Measurements from ENCODE around the gene WDR90. TPM values are rescaled to one million over a fixed set of nuclear protein-coding genes. Genes with fewer than 3 reads are reported as not detected.

The WDR90 gene
- total RNA-seq, 1 experiment from 2014 or later, result 57.8 TPM

GRCh38 chr16:624526-625070, 24.6 kb upstream of the WDR90 start:
- CTCF ChIA-PET, result no interaction called here
- TF ChIP-seq, protein P1, sequence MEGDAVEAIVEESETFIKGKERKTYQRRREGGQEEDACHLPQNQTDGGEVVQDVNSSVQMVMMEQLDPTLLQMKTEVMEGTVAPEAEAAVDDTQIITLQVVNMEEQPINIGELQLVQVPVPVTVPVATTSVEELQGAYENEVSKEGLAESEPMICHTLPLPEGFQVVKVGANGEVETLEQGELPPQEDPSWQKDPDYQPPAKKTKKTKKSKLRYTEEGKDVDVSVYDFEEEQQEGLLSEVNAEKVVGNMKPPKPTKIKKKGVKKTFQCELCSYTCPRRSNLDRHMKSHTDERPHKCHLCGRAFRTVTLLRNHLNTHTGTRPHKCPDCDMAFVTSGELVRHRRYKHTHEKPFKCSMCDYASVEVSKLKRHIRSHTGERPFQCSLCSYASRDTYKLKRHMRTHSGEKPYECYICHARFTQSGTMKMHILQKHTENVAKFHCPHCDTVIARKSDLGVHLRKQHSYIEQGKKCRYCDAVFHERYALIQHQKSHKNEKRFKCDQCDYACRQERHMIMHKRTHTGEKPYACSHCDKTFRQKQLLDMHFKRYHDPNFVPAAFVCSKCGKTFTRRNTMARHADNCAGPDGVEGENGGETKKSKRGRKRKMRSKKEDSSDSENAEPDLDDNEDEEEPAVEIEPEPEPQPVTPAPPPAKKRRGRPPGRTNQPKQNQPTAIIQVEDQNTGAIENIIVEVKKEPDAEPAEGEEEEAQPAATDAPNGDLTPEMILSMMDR (IDR thresholded peaks at IDR 0.05; ENCODE audit: insufficient read depth in 1 of 2, low read depth in 1 of 2, low read length in 1 of 2, severe bottlenecking in 1 of 2, unreplicated experiment in 1 of 2), result no peak
- POLR2A ChIA-PET, result interaction anchor here (0.6 kb wide), 1 partner anchor 577 kb away, joined by 5 read pairs; no protein-coding TSS in a partner anchor
- Histone ChIP-seq H3K36me3 (ENCODE audit: control insufficient read depth, insufficient read depth, low read length) (no peaks in the 10 kb centered on the region), H3K9me3 (no peaks in the 10 kb centered on the region), H3K4me3 (ENCODE audit: low read depth, low read length) (no peak overlapping the region), H3K4me1 (no peaks in the 10 kb centered on the region), H3K27me3 (replicated peaks; ENCODE audit: control insufficient read depth, insufficient read depth, low read length) (no peaks in the 10 kb centered on the region)
- Mint-ChIP-seq H3K9me3 (ENCODE audit: unreplicated experiment) (no peaks in the 10 kb centered on the region), H3K4me3 (ENCODE audit: unreplicated experiment) (no peak overlapping the region), H3K27ac (ENCODE audit: unreplicated experiment) (no peak overlapping the region), H3K36me3 (ENCODE audit: insufficient read depth, unreplicated experiment) (peaks cover 17% of the 10 kb centered on the region), H3K4me1 (ENCODE audit: low read depth, unreplicated experiment) (no peaks in the 10 kb centered on the region), H3K27me3 (ENCODE audit: insufficient read depth, unreplicated experiment) (no peaks in the 10 kb centered on the region)
- intact Hi-C loops (cut with micrococcal nuclease; ENCODE audit: unreplicated experiment), result no loop called here
- no peak for DNase-seq
- BruUV-seq (replicated peaks), result no TSS peak

GRCh38 chr16:625117-625976, 23.8 kb upstream of the WDR90 start:
- BruUV-seq (replicated peaks), result no TSS peak
- POLR2A ChIA-PET, result no interaction called here
- CTCF ChIA-PET, result no interaction called here

GRCh38 chr16:625977-626765, 23.0 kb upstream of the WDR90 start:
- no peak for DNase-seq
- H3K27ac Mint-ChIP-seq (ENCODE audit: unreplicated experiment), result no peak overlapping the region
- BruUV-seq (replicated peaks), result no TSS peak
- CTCF ChIA-PET, result no interaction called here
- H3K27me3 ChIP-seq (replicated peaks; ENCODE audit: control insufficient read depth, insufficient read depth, low read length), result no peaks in the 10 kb centered on the region
- TF ChIP-seq, protein P1 (IDR thresholded peaks at IDR 0.05; ENCODE audit: insufficient read depth in 1 of 2, low read depth in 1 of 2, low read length in 1 of 2, severe bottlenecking in 1 of 2, unreplicated experiment in 1 of 2), result no peak
- POLR2A ChIA-PET, result no interaction called here
- intact Hi-C loops (cut with micrococcal nuclease; ENCODE audit: unreplicated experiment), result no loop called here
- no peaks in the 10 kb centered on the region for H3K9me3 ChIP-seq
- no peaks in the 10 kb centered on the region for H3K4me1 Mint-ChIP-seq (ENCODE audit: low read depth, unreplicated experiment)
- H3K36me3 ChIP-seq (ENCODE audit: control insufficient read depth, insufficient read depth, low read length), result no peaks in the 10 kb centered on the region
- H3K4me3 ChIP-seq (ENCODE audit: low read depth, low read length), result no peak overlapping the region
- no peaks in the 10 kb centered on the region for H3K27me3 Mint-ChIP-seq (ENCODE audit: insufficient read depth, unreplicated experiment)
- no peaks in the 10 kb centered on the region for H3K9me3 Mint-ChIP-seq (ENCODE audit: unreplicated experiment)
- no peaks in the 10 kb centered on the region for H3K4me1 ChIP-seq
- H3K4me3 Mint-ChIP-seq (ENCODE audit: unreplicated experiment), result no peak overlapping the region
- peaks cover 23% of the 10 kb centered on the region for H3K36me3 Mint-ChIP-seq (ENCODE audit: insufficient read depth, unreplicated experiment)

More at GRCh38 chr16:625117-625976, 23.8 kb upstream of the WDR90 start:
- H3K27ac Mint-ChIP-seq (ENCODE audit: unreplicated experiment), result no peak overlapping the region
- no peaks in the 10 kb centered on the region for H3K27me3 ChIP-seq (replicated peaks; ENCODE audit: control insufficient read depth, insufficient read depth, low read length)
- no peaks in the 10 kb centered on the region for H3K27me3 Mint-ChIP-seq (ENCODE audit: insufficient read depth, unreplicated experiment)
- peaks cover 23% of the 10 kb centered on the region for H3K36me3 Mint-ChIP-seq (ENCODE audit: insufficient read depth, unreplicated experiment)
- no peak overlapping the region for H3K4me3 ChIP-seq (ENCODE audit: low read depth, low read length)
- no peaks in the 10 kb centered on the region for H3K36me3 ChIP-seq (ENCODE audit: control insufficient read depth, insufficient read depth, low read length)
- TF ChIP-seq, protein P1 (IDR thresholded peaks at IDR 0.05; ENCODE audit: insufficient read depth in 1 of 2, low read depth in 1 of 2, low read length in 1 of 2, severe bottlenecking in 1 of 2, unreplicated experiment in 1 of 2), result no peak
- H3K4me1 Mint-ChIP-seq (ENCODE audit: low read depth, unreplicated experiment), result no peaks in the 10 kb centered on the region
- DNase-seq, result no peak
- no peaks in the 10 kb centered on the region for H3K9me3 Mint-ChIP-seq (ENCODE audit: unreplicated experiment)
- H3K9me3 ChIP-seq, result no peaks in the 10 kb centered on the region
- intact Hi-C loops (cut with micrococcal nuclease; ENCODE audit: unreplicated experiment), result no loop called here
- H3K4me1 ChIP-seq, result no peaks in the 10 kb centered on the region
- no peak overlapping the region for H3K4me3 Mint-ChIP-seq (ENCODE audit: unreplicated experiment)

All from Caco-2 (cell line).